ENCODE measurements around the gene ATOSB.

- TF ChIP-seq CTCF (IDR thresholded peaks at IDR 0.05), result no peak
- TF ChIP-seq POLR2A (IDR thresholded peaks at IDR 0.05), result no peak
Measured at GRCh38 chr9:35075358-35075757, 40.3 kb downstream of the ATOSB start.

All from right lobe of liver (tissue), 4 donors.